Neutrophil (primary cell): ENCODE results near the gene FAM83E.
"Not testable (repeated sequence)": the region's sequence is repeated elsewhere in the genome, so short reads cannot be mapped to it uniquely, and the experiment has no call there.

Experiments used
- H3K27ac ChIP-seq: fragments of 200-600 bp; sonication (generic); 2 replicates; pipeline ENCODE4 v1.5.1; 2016; ENCODE audit warnings: mild to moderate bottlenecking, moderate library complexity
- H3K27me3 ChIP-seq: fragments of 200-600 bp; sonication (generic); 2 replicates; pipeline ENCODE4 v1.6.0; 2016; ENCODE audit warnings: mild to moderate bottlenecking
- H3K36me3 ChIP-seq: fragments of 200-600 bp; sonication (generic); 2 replicates; pipeline ENCODE4 v1.5.1; 2017
- H3K4me1 ChIP-seq, 2 experiments: fragments of 200-600 bp in 1 of 2; sonication (generic) in 1 of 2; 1 replicate in 1 of 2; 2 replicates in 1 of 2; pipeline versions ENCODE4 v1.5.1 to v1.6.1; 2013 to 2016; ENCODE audit warnings: low read depth in 1 of 2, low read length in 1 of 2, mild to moderate bottlenecking in 1 of 2, moderate library complexity in 1 of 2; ENCODE audit not compliant: control insufficient read depth in 1 of 2, insufficient read depth in 1 of 2
- H3K4me3 ChIP-seq, 2 experiments: fragments of 200-600 bp in 1 of 2; sonication (generic) in 1 of 2; 1 replicate in 1 of 2; 2 replicates in 1 of 2; pipeline ENCODE4 v1.5.1; 2013 to 2016; ENCODE audit warnings: low read depth in 1 of 2, low read length in 1 of 2, mild to moderate bottlenecking in 1 of 2, moderate library complexity in 1 of 2
- H3K9me3 ChIP-seq: fragments of 200-600 bp; sonication (generic); 2 replicates; pipeline ENCODE4 v1.5.1; 2016
- CTCF ChIP-seq: fragments of 200-600 bp; sonication (generic); IDR thresholded peaks from 2 replicates; pipeline ENCODE4 v1.5.1; 2016; ENCODE audit warnings: antibody characterized with exemption

The FAM83E gene

GRCh38 chr19:48591021-48591420 is 23.9 kb downstream of the FAM83E start:
- H3K27ac ChIP-seq: no peak overlapping the region

GRCh38 chr19:48588670-48589401 is 26.0 kb downstream of the FAM83E start:
- Histone ChIP-seq H3K4me1 (peaks cover 9 to 11% of the 10 kb centered on the region in 2 experiments), H3K9me3 (no peaks in the 10 kb centered on the region), H3K27me3 (peaks cover 28% of the 10 kb centered on the region), H3K36me3 (no peaks in the 10 kb centered on the region), H3K27ac (no peak overlapping the region), H3K4me3 (peak overlapping the region; percentile 57 to 61)
- TF ChIP-seq CTCF: peak; percentile 91

More at GRCh38 chr19:48591021-48591420, 23.9 kb downstream of the FAM83E start:
- peaks cover 8 to 9% of the 10 kb centered on the region in 2 experiments for H3K4me1 ChIP-seq
- no peaks in the 10 kb centered on the region for H3K36me3 ChIP-seq
- peaks cover 21% of the 10 kb centered on the region for H3K27me3 ChIP-seq
- TF ChIP-seq CTCF: no peak
- H3K9me3 ChIP-seq: no peaks in the 10 kb centered on the region
- H3K4me3 ChIP-seq: no peak overlapping the region

- H3K9me3 ChIP-seq: no peaks in the 10 kb centered on the region
- H3K4me3 ChIP-seq: no peak overlapping the region
- no peak for TF ChIP-seq CTCF
- H3K27me3 ChIP-seq: peaks cover 28% of the 10 kb centered on the region
- H3K36me3 ChIP-seq: no peaks in the 10 kb centered on the region
- H3K27ac ChIP-seq: no peak overlapping the region
- H3K4me1 ChIP-seq: peaks cover 9 to 11% of the 10 kb centered on the region in 2 experiments
Measured at GRCh38 chr19:48587387-48587786, 27.5 kb downstream of the FAM83E start.

GRCh38 chr19:48582168-48582567 is 32.7 kb downstream of the FAM83E start:
- H3K27me3 ChIP-seq: peaks cover 16% of the 10 kb centered on the region
- no peaks in the 10 kb centered on the region for H3K36me3 ChIP-seq
- TF ChIP-seq CTCF: no peak
- no peak overlapping the region for H3K27ac ChIP-seq
- H3K9me3 ChIP-seq: no peaks in the 10 kb centered on the region
- H3K4me1 ChIP-seq: peaks cover 0 to 4% of the 10 kb centered on the region in 2 experiments
- no peak overlapping the region for H3K4me3 ChIP-seq

GRCh38 chr19:48578891-48579290 is 36.0 kb downstream of the FAM83E start:
- H3K4me1 ChIP-seq: peaks cover 0 to under 1% of the 10 kb centered on the region in 2 experiments
- no peak overlapping the region for H3K27ac ChIP-seq
- TF ChIP-seq CTCF: no peak
- no peak overlapping the region for H3K4me3 ChIP-seq
- H3K9me3 ChIP-seq: no peaks in the 10 kb centered on the region
- no peaks in the 10 kb centered on the region for H3K36me3 ChIP-seq
- no peaks in the 10 kb centered on the region for H3K27me3 ChIP-seq

- not testable (repeated sequence) for H3K36me3 ChIP-seq, H3K27ac ChIP-seq, H3K4me1 ChIP-seq, H3K4me3 ChIP-seq, H3K27me3 ChIP-seq, H3K9me3 ChIP-seq
Measured at GRCh38 chr19:48577908-48578307, 37.0 kb downstream of the FAM83E start.
